Endothelial cell of umbilical vein (primary cell): ENCODE measurements around the gene IQCE. TPM values are rescaled to one million over a fixed set of nuclear protein-coding genes. Genes with fewer than 3 reads are reported as not detected.

ENCODE experiments used
- BruUV-seq: library from RNA; stranded (reverse); fragments of 400-500 nt; replicated peaks from 2 replicates; lab custom pipeline; 2021; lab: Mats Ljungman, UMichigan
- CTCF ChIA-PET: fragments of 300-600, 350-600 bp; sonication (Branson Sonifier 250); formaldehyde crosslinking; loops from one replicate; lab custom pipeline; 2021; ENCODE audit warnings: antibody characterized with exemption, inconsistent platforms; lab: Charles Lee
- POLR2A ChIA-PET: fragments of 300-600, 350-600 bp; sonication (Branson Sonifier 250); formaldehyde crosslinking; loops from one replicate; lab custom pipeline; 2021; ENCODE audit warnings: antibody characterized with exemption, inconsistent platforms; lab: Charles Lee
- DNase-seq: peaks from one replicate; pipeline ENCODE4 v3.0.0-alpha.2; 2011; ENCODE audit warnings: low read depth, low spot score
- FAIRE-seq: peaks from 2 replicates; lab custom pipeline; 2011; peaks lifted over from hg19 to GRCh38; lab: Jason Lieb, UNC
- H2AFZ ChIP-seq: 2 replicates; pipeline ENCODE4 v1.6.0; 2012; ENCODE audit warnings: low read depth, low read length, control low read depth, inconsistent platforms
- H3K27ac ChIP-seq: 2 replicates; pipeline ENCODE4 v1.5.1; 2011; ENCODE audit warnings: low read depth, mild to moderate bottlenecking, control low read depth, low read length, moderate library complexity; ENCODE audit not compliant: insufficient read depth
- H3K27me3 ChIP-seq, 2 experiments: 2 replicates each; pipeline versions ENCODE4 v1.6.0 to v1.6.1; 2011; ENCODE audit warnings: low read length in 2 of 2, mixed read lengths in 1 of 2; ENCODE audit not compliant: control insufficient read depth in 2 of 2, insufficient read depth in 2 of 2
- H3K36me3 ChIP-seq, 2 experiments: 2 replicates in 1 of 2; 3 replicates in 1 of 2; pipeline ENCODE4 v1.5.1; 2011; ENCODE audit warnings: low read length in 2 of 2, mild to moderate bottlenecking in 1 of 2, moderate library complexity in 1 of 2; ENCODE audit not compliant: control insufficient read depth in 2 of 2, insufficient read depth in 2 of 2; ENCODE audit errors: extremely low read depth in 1 of 2
- H3K4me1 ChIP-seq: 3 replicates; pipeline ENCODE4 v1.5.1; 2011; ENCODE audit warnings: mild to moderate bottlenecking, low read length; ENCODE audit not compliant: control insufficient read depth, insufficient read depth; ENCODE audit errors: extremely low read depth
- H3K4me2 ChIP-seq: 2 replicates; pipeline ENCODE4 v1.6.1; 2011; ENCODE audit warnings: low read length, control low read depth, mixed read lengths; ENCODE audit not compliant: insufficient read depth
- H3K4me3 ChIP-seq, 3 experiments: fragments of 200-600 bp in 1 of 3; sonication (generic), shearing (Covaris generic) in 1 of 3; replicated peaks in 1 of 3; 2 replicates each; pipeline ENCODE4 v1.5.1; 2011 to 2016; ENCODE audit warnings: control low read depth in 3 of 3, low read length in 3 of 3, mild to moderate bottlenecking in 2 of 3, inconsistent platforms in 1 of 3, low read depth in 1 of 3, moderate library complexity in 1 of 3; ENCODE audit not compliant: insufficient read depth in 1 of 3
- H3K79me2 ChIP-seq: 2 replicates; pipeline ENCODE4 v1.6.0; 2012; ENCODE audit warnings: low read length, inconsistent platforms; ENCODE audit not compliant: control insufficient read depth, insufficient read depth
- H3K9ac ChIP-seq: replicated peaks from 2 replicates; pipeline ENCODE3; 2011; ENCODE audit warnings: low read length, control low read depth; ENCODE audit not compliant: insufficient read depth; ENCODE audit errors: extremely low read depth
- H3K9me1 ChIP-seq: replicated peaks from 3 replicates; pipeline ENCODE4 v1.6.0; 2011; ENCODE audit warnings: mild to moderate bottlenecking, low read length; ENCODE audit not compliant: control insufficient read depth, insufficient read depth; ENCODE audit errors: extremely low read depth
- H3K9me3 ChIP-seq: replicated peaks from 2 replicates; pipeline ENCODE4 v1.5.1; 2012; ENCODE audit warnings: low read length, inconsistent platforms; ENCODE audit not compliant: control insufficient read depth, insufficient read depth
- H4K20me1 ChIP-seq: replicated peaks from 2 replicates; pipeline ENCODE3; 2011; ENCODE audit warnings: mild to moderate bottlenecking, low read length; ENCODE audit not compliant: control insufficient read depth, insufficient read depth; ENCODE audit errors: extremely low read depth
- CTCF ChIP-seq, 2 donors: IDR thresholded peaks; 1 replicate in 1 of 2; 2 replicates in 1 of 2; pipeline ENCODE4 v1.5.1; 2011; ENCODE audit warnings: low read length in 2 of 2, mild to moderate bottlenecking in 2 of 2, moderate library complexity in 2 of 2, control low read depth in 1 of 2, inconsistent platforms in 1 of 2, low read depth in 1 of 2; ENCODE audit not compliant: insufficient read depth in 1 of 2; ENCODE audit errors: extremely low read depth in 1 of 2
- EZH2 ChIP-seq: IDR thresholded peaks from 2 replicates; pipeline ENCODE4 v1.6.1; 2012; ENCODE audit warnings: borderline replicate concordance, low read depth, mild to moderate bottlenecking, moderate library complexity, low read length, inconsistent platforms; ENCODE audit not compliant: severe bottlenecking
- FOS ChIP-seq: IDR thresholded peaks from 2 replicates; pipeline ENCODE4 v1.6.1; 2011; ENCODE audit warnings: mild to moderate bottlenecking, low read length, moderate library complexity, borderline replicate concordance; ENCODE audit not compliant: insufficient read depth
- GATA2 ChIP-seq: IDR thresholded peaks from 2 replicates; pipeline ENCODE4 v1.7.0; 2011; ENCODE audit warnings: low read depth, mild to moderate bottlenecking, moderate library complexity, mixed read lengths, low read length; ENCODE audit not compliant: insufficient read length, insufficient read depth
- JUN ChIP-seq: IDR thresholded peaks from 2 replicates; pipeline ENCODE4 v1.6.1; 2011; ENCODE audit warnings: borderline replicate concordance, low read depth; ENCODE audit not compliant: insufficient read length, insufficient read depth
- MYC ChIP-seq: IDR thresholded peaks from one replicate; pipeline ENCODE4 v1.6.1; 2011; ENCODE audit warnings: mild to moderate bottlenecking, low read depth, low read length
- POLR2A ChIP-seq: IDR thresholded peaks from 2 replicates; pipeline ENCODE4 v1.6.1; 2012; ENCODE audit warnings: low read depth, mild to moderate bottlenecking, control low read depth, low read length
- POLR2AphosphoS5 ChIP-seq: IDR thresholded peaks from 2 replicates; pipeline ENCODE4 v1.6.1; 2012; ENCODE audit warnings: low read depth, mild to moderate bottlenecking, control low read depth, low read length, moderate library complexity; ENCODE audit not compliant: insufficient read depth
- dilution Hi-C: fragments of 300-500 bp; cut with MboI; formaldehyde crosslinking; loops from one replicate; pipeline ENCODE4 v1.15.0; 2019; ENCODE audit warnings: low sequenced_read_pairs; ENCODE audit not compliant: extremely low pct_ligation_motif_present
- intact Hi-C: fragments of 100-400 bp; cut with micrococcal nuclease; formaldehyde crosslinking; loops from one replicate; pipeline ENCODE4 v1.10.0; 2022
- polyA plus RNA-seq, 4 experiments: library from polyadenylated mRNA; depleted of rRNA in 3 of 4; stranded (reverse) in 3 of 4; unstranded in 1 of 4; fragments of >200 nt; gene quantifications; 2 replicates each; pipeline versions ENCODE4 v1.2.1 to v1.2.3, GENCODE V29; 2011 to 2012; ENCODE audit warnings: missing spikeins in 1 of 4
- total RNA-seq: library from RNA; stranded (reverse); gene quantifications from 2 replicates; pipeline ENCODE4 v1.2.3, GENCODE V29; 2021
- TF ChIP-seq, protein P1 (sequence below): IDR thresholded peaks from 2 replicates; pipeline ENCODE4 v1.6.1; 2011; ENCODE audit not compliant: insufficient read depth, insufficient read length

The IQCE gene
- total and polyA plus RNA-seq, 2 donors (not counting 3 experiments of a cell fraction or from before 2014, with no cell fraction given): 4.9 to 14.5 TPM

DNA sequence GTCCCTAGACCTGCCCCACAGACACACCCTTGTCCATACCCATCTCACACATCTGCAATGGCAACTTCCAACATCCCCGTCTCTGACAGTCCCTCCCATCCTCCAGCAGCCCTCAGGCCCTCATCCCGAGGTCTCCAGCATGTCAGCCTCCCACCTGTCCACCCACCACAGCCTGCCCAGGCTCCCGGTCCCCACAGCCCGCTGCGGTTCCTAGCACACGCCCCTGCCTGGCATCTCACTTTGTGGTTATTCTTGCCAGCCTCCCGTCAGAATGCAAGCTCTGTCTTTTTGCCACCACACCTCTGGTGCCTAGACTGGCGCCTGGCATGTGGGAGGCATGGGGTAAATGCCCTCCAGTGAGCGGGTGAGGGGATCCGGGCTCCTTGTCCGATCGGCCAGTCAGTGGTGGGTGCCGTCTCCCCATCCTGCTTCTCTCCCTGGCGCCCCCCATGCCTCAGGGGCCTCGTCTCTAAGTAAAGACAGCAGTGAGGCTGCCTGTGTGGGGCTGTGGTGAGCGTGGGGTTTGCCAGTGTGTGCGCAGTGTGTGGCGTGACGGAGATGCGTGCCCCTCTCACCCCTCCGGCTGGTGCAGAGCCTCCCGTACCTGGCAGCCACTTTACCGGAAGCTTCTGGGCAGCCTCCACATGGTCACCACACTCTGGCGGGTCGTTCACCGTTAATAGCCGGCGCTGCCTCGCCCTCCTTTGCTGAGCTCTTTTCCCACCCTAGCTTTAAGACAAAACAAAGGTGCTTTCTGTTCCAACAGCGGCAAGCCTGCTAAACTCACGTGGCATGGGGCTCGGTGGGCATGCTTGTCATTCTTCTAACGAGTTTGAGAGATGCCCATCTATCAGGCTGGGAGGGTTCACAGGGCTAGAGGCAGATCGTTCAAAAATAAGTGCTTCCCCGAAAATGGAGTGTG lies 44.5 kb downstream of the IQCE start:
- intact Hi-C loops: no loop called here
- H3K4me1 ChIP-seq: peaks cover 13% of the 10 kb centered on the region
- H3K79me2 ChIP-seq: no peaks in the 10 kb centered on the region
- H3K27me3 ChIP-seq: no peaks in the 10 kb centered on the region
- peaks cover 0 to 5% of the 10 kb centered on the region in 2 experiments for H3K36me3 ChIP-seq
- no peaks in the 10 kb centered on the region for H3K9me3 ChIP-seq
- H3K9ac ChIP-seq: no peak overlapping the region
- ChIA-PET POLR2A (no interaction called here), CTCF (interaction anchor here (1.2 to 1.5 kb wide), 2 partner anchors 78 to 125 kb away, joined by 3 read pairs; no protein-coding TSS in a partner anchor)
- H2AFZ ChIP-seq: no peak overlapping the region
- H3K27ac ChIP-seq: no peak overlapping the region
- dilution Hi-C loops: no loop called here
- FAIRE-seq (no peak), DNase-seq (no peak)
- H3K9me1 ChIP-seq: no peaks in the 10 kb centered on the region
- BruUV-seq: no TSS peak
- no peak overlapping the region for H3K4me3 ChIP-seq
- H3K4me2 ChIP-seq: no peak overlapping the region
- TF ChIP-seq POLR2A (no peak), EZH2 (no peak), JUN (no peak), FOS (no peak), POLR2AphosphoS5 (no peak), CTCF (IDR thresholded peaks at IDR 0.05; ENCODE audit: extremely low read depth in 1 of 2, insufficient read depth in 1 of 2, low read depth in 1 of 2, low read length in 2 of 2) (no peak), GATA2 (no peak), MYC (no peak)
- TF ChIP-seq, protein P1, sequence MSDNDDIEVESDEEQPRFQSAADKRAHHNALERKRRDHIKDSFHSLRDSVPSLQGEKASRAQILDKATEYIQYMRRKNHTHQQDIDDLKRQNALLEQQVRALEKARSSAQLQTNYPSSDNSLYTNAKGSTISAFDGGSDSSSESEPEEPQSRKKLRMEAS: no peak
- H4K20me1 ChIP-seq: no peaks in the 10 kb centered on the region
